Suprapubic skin (tissue), 4 donors: ENCODE results near the gene AZI2.

ENCODE experiments used
- EP300 ChIP-seq: sonication (generic); formaldehyde crosslinking; IDR thresholded peaks from one replicate; pipeline ENCODE4 v1.6.1; 2017; ENCODE audit warnings: antibody characterized with exemption
- POLR2A ChIP-seq, 2 donors: fragments of 450-650 bp; IDR thresholded peaks; one replicate each; pipeline ENCODE4 v1.6.1; 2017; ENCODE audit warnings: antibody characterized with exemption in 2 of 2, mild to moderate bottlenecking in 2 of 2, moderate library complexity in 2 of 2
- POLR2AphosphoS5 ChIP-seq, 3 donors: sonication (generic); formaldehyde crosslinking; IDR thresholded peaks; one replicate each; pipeline ENCODE4 v1.6.1; 2017; ENCODE audit warnings: antibody characterized with exemption in 3 of 3
- TF ChIP-seq, protein P1 (sequence below), 2 donors: fragments of 200-600 bp in 1 of 2; fragments of 450-650 bp in 1 of 2; sonication (generic) in 1 of 2; IDR thresholded peaks; one replicate each; pipeline ENCODE4 v1.5.1; 2016 to 2019; ENCODE audit warnings: antibody characterized with exemption in 2 of 2, mild to moderate bottlenecking in 1 of 2, moderate library complexity in 1 of 2

DNA sequence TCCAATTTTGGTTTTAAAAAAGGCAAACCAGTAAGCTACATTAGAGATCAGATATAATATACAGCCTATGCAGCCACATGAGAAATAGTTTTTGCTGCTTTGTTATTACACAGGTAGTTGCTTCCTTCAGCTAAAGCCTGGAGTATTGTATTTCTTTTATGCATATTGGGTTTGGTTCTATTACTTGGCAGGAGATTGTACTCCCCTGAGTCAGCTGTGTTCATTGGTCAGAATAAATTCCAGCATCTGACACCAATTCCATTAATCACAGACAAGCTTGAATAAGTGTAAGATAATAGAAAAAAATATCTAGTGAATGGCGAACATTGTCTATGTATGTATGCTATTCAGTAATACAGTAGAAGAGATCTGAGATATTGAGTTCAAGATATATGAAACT is 26.2 kb downstream of the AZI2 start:
- TF ChIP-seq, protein P1, sequence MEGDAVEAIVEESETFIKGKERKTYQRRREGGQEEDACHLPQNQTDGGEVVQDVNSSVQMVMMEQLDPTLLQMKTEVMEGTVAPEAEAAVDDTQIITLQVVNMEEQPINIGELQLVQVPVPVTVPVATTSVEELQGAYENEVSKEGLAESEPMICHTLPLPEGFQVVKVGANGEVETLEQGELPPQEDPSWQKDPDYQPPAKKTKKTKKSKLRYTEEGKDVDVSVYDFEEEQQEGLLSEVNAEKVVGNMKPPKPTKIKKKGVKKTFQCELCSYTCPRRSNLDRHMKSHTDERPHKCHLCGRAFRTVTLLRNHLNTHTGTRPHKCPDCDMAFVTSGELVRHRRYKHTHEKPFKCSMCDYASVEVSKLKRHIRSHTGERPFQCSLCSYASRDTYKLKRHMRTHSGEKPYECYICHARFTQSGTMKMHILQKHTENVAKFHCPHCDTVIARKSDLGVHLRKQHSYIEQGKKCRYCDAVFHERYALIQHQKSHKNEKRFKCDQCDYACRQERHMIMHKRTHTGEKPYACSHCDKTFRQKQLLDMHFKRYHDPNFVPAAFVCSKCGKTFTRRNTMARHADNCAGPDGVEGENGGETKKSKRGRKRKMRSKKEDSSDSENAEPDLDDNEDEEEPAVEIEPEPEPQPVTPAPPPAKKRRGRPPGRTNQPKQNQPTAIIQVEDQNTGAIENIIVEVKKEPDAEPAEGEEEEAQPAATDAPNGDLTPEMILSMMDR (IDR thresholded peaks at IDR 0.05): no peak
- TF ChIP-seq POLR2AphosphoS5 (IDR thresholded peaks at IDR 0.05) (no peak), POLR2A (IDR thresholded peaks at IDR 0.05) (no peak), EP300 (no peak)
